GM19099 (cell line): ENCODE data around the gene KIRREL3.

Experiments
- POLR2A ChIP-seq: IDR thresholded peaks from 3 replicates; pipeline ENCODE4 v1.6.1; 2011; ENCODE audit warnings: low read depth; ENCODE audit not compliant: insufficient read length; ENCODE audit errors: extremely low read depth

Gene KIRREL3

DNA sequence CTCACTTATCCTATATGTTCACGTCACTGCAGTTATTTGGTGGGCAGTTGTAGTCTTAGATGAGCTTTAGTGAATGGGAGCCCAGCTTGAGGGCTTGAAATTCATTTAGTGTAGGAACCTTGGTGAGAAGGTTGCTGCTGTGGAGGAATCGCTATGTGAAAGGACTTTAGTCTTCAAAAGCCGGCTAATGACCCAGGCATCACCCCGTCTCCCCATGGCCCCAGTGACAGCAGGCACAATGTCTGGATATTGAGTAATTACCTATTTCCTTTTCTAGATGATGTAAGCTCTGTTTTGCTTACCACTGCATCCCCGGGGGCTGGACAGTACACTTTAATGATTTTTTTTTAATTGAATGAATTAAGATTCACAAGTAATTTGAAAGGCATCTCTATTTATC is 361.9 kb downstream of the KIRREL3 start:
- no peak for TF ChIP-seq POLR2A

DNA sequence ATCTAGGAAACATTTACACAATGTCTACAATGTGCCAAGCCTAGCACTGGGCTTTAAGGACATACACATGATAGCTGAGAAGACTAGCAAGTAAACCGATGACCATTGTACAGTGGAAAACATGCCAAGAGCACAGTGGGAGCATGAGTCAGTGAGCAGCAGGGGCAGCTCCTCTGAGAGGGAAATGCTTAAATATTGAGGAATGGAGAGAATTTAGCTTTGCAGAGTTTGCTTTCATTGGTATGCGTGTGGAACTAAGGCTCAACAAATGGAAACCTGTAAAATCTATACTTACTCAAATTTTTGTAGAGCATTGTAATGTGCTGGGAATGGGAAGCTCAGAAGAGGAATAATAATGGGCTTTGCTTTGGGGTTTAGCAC is 362.8 kb downstream of the KIRREL3 start:
- no peak for TF ChIP-seq POLR2A

DNA sequence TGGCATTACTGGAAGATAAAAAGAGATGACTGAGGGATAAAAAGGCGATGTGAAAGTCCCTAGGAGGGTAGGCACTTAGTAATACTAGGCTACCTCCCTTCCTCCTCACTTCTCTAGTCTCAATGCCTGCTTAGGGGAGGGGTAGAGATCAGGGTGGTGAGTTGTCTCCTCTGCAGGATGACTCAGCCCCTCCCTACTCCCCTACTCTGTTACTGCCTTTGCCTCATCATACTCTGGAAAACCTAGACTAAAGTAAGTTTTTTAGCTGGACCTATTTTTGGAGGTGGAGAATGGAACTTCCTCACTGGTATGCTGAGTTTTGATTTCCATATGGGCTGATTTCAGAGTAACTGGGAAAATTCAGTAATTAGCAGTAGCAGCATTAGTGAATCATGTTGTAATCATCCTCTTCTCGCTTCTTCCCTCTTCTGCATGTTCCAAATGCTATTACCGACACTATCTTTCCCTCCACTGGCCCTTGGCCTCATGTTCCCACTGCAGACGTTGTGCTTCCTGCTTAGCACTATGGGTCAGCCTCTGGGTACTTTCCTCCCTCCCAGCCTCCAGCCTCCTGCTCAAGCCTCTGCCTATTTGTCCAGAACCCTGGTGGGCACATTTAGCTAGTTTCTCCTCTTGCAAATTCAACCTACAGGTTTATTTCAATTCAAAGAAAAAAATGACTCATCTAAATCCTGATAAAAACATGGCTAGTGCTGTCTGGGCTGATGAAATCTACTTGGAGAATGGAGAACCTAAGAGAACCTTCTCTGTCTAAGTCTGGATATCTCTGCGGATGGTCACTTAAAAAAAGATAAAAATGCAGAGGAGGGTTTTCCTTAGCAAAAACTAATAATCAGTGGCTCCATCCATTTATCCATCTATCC is 363.4 kb downstream of the KIRREL3 start:
- no peak for TF ChIP-seq POLR2A

DNA sequence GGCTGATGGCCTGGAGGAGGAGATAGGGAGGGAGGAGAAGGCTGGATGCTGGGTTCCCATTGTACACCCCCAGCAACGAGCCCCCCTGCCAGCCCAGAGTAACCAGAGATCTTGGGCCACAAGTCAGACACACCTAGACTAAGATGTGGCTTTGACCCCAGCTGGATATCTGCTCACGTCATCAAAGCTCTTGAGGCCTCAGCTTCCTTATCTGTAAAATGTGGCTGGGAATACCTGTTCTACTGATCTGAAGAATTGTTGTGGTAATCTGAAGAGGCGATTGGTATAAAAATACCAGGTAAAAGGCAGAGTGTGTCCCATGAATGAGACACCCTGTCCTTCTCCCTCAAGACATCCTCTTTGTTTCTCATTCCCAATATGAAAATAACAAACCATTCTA is 365.1 kb downstream of the KIRREL3 start:
- TF ChIP-seq POLR2A: no peak

DNA sequence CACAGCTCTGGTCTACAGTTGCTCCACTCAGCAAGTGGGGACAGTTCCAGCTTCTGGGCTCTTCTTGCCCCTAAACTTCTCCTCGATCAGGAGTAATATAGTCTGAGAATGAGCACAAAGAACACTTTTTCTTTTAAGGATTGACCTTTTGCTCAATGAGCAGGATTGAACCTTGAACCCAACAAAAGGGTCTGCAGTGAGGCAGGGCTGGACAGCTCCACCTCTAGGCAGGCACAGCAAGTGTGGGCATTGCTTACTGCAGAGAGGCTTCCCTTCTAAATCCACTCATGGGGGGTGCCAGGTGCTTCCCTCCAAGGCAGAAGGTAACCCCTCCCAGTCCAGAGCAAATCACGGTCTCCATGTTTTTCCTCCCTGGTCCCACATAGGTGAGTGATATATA is 365.6 kb downstream of the KIRREL3 start:
- TF ChIP-seq POLR2A: no peak

DNA sequence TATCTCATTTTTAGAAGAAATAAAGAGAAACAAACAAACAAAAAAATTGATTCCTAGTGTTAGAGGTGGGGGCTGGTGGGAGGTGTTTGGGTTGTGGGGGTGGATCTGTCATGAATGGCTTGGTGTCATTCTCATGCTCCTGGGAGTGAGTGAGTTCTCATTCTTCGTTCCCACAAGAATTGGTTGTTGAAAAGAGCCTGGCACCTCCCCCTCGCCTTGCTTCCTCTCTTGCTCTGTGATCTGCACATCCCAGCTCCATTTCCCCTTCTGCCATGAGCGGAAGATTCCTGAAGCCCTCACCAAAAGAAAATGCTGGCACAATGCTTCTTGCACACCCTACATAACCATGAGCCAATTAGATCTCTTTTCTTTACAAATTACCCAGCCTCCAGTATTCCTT is 367.2 kb downstream of the KIRREL3 start:
- TF ChIP-seq POLR2A: no peak

DNA sequence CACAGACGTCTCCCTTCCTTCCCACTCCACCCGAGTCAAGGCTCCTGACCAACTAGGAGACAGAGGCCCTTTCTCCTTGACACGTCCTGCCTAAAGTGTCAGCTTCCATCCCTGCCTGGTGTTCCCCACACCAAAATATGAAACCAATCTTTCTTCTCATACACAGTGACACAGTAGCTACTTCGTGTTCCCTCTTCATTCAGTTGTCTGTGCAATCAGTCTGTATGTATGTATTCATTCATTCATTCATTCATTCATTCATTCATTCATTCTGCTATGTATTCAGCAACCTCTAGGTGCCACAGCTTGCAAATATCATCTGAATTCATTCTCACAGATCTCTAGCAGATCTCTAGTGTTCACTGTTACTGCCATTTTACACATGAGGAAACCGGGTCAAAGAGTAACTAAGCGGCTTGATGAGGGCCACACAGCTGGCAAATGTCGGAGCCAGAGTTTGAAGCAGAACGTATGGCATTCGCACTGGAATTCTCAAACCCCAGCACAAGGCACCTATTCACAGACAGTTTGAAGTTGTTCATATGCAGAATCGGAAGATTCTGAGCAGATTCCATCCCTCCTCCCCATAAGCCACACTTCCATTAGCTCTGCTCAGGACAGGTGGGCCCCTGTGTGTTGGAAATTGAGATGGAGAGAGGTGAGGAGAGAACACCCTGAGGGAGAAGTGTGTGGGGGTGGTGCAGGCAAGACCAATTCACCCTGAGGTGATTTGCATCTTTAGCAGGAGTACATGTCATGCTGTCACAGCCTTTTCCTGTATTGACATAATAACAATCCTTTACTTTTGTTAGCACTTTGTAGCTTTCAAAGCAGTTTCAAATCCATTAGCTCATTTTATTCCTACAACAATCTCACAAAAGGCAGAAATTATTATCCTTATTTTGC is 369.4 kb downstream of the KIRREL3 start:
- TF ChIP-seq POLR2A: no peak

DNA sequence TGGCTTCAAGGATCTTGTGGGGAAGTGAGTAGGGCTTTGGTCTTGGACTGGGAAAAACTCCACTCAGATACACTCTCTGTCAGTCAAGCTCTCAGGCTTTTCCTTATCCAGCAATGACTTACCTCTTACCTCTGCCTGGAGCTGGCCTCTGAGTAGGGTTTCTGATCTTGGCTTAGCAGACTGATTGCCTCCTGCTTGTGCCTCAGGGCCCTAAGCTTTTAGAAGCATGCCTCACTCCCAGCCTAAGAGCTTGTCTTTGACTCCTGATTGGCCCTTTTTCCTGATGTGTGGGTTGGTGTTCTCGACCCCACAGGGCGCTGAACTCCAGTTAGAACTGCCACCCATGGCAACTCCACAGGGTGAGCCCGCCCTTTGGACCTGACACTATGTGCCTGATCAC is 370.1 kb downstream of the KIRREL3 start:
- TF ChIP-seq POLR2A: no peak

DNA sequence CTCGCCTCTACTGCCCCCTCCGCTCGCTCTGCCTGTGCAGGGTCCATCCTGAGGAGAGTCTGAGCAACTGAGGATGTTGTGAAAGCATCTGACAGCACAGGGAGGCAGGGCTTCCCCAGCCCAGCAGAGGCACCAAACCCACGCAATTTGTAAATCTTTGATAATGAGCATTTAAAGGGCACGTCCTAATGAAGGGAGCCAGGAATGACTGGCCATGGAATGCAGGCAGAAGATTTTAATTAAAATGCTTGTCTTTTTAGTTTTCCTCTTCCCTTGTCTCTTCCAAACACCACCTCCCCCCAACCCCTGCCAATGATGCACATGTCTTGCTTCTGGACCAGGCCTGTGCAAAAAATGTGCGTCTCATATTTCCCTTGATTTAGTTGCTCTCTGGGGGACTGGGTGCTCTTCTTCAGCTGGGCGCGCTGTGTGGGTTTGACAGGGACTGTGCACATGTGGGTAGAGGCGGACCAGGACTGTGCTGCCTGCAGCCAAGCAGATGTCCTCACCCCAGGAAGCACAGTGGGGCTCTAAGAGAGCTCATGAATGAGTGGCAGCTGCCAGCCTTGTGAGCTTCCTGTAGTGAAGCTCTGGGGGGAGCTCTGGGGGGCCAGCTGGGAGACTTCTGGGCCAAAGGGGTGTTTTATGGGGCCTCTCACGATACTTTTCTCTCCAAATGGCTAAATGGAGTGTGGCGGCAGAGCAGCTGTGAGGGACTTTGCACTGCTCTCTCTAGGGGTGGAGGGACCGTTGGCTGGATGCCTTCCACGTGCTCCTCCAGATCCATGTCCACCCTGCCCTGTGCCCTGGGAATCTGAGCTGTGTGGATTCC is 371.6 kb downstream of the KIRREL3 start:
- TF ChIP-seq POLR2A: no peak

DNA sequence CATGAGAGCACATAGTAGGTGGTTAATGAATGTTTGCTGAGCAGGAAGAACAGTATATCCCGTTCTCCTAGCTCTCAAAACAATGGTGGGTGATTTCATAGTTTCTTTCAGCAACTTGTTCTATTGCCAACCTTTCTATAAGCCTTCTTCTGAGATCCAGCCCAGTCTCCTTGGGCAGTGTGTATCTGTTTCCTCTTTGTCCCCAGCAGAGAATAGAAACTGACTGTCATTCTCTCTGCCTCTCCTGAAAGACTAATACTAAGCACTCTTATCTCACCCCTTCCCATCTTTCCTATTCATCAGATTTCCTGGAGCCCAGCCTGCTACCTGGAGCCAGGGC is 372.1 kb downstream of the KIRREL3 start:
- no peak for TF ChIP-seq POLR2A

DNA sequence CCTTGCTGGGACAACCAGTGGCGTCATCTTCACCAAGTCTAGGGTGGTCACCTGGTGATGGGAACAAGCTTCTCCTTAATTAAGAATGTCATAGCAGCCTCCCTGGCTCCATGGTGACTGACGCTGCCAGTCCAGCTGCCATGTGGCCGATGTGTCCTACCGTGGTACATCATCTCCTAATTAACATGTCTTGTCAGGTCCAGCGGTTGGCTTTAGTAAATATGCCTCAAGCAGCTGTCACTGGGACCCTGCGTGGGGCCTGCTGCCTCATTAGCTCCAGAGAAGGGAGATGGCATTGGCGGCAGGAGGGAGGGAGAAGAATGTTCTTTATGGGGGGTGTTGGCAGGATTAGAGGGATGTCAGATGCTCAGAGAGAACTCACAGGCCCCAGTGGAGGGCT is 373.1 kb downstream of the KIRREL3 start:
- no peak for TF ChIP-seq POLR2A

DNA sequence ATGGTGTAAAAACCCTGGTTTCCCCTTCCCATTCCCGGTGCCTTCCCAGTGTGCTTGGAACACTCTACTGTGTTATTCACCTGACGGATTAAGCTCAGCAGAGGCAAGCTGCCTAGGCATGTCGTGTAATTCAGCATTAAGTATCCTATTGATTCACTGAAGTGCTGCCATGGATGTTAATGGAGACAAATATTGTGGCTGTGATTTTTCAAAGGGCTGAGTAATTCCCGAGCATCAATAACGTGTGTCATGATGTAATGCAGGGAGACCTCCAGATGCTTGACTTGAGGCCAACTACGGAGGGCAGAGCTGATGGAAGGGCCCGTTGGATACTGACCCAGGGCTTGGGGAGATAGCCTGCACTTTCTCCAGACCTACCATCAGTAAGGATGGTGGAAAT is 376.1 kb downstream of the KIRREL3 start:
- no peak for TF ChIP-seq POLR2A

DNA sequence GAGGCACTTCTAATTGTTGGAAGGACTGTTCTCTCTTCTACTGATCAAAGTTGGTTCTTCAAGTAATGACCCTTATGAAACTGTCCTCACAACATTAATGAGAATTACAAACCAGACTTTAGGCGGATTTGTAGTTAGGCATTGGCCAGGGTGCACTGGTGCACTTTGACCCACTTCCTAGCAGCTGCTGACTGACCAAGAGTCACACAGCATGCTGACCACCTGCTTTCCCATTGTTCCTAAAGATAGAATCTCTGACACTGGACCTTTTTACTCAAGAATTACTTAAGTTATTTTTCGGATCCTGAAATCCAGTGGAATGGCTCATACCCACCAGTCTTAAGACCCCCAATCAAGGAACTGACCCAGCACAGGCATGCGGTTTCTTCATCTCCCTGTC is 381.1 kb downstream of the KIRREL3 start:
- TF ChIP-seq POLR2A: no peak

DNA sequence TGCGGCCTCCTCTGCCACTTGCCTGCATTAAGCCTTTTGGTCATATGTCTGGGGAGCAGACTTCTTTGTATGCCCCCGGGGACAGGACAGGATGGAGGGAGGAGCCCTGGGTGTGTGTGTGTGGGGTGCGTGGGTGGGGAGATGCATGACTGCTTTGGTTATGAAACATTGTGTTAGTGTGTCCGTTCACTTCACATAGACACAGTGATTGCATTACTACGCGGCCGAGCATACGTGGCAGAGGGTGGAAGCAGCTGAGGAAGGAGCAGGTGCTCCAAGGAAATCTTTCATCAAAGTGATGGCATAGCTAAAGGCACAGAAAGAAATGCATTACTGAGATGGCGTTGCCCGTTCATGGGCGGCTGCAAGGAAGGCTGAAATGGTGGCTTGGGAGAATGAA is 384.7 kb downstream of the KIRREL3 start:
- no peak for TF ChIP-seq POLR2A

DNA sequence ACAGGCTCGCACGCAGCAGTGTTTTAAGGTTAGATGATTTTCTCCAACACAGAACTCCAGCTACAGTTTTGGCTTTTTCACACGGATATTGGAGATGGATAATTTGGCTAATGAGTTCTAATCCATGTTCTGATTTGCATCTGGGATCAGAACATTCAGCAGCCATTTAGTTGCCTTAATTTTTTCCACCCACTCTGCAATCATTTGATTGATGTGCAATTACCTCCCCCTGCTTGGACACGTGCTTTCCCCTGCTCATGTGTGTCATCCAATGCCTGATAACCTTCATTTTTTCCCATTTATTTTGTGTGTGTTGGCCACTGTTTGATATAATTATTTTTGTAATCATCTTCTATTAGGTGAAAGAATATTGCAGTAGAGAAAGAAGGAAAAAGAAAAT is 387.3 kb downstream of the KIRREL3 start:
- TF ChIP-seq POLR2A: no peak
